CD4-positive, alpha-beta T cell treated with Interferon alpha-2 for 1 hour (primary cell): ENCODE measurements around the gene MCRS1.
"Not testable (repeated sequence)": the region's sequence is repeated elsewhere in the genome, so short reads cannot be mapped to it uniquely, and the experiment has no call there.

Source experiments
- DNase-seq, 2 donors: peaks; one replicate each; pipeline ENCODE4 v3.0.0-alpha.2; 2020 to 2022

The MCRS1 gene

GRCh38 chr12:49540229-49541139 is 27.5 kb downstream of the MCRS1 start:
- DNase-seq: no peak

DNA sequence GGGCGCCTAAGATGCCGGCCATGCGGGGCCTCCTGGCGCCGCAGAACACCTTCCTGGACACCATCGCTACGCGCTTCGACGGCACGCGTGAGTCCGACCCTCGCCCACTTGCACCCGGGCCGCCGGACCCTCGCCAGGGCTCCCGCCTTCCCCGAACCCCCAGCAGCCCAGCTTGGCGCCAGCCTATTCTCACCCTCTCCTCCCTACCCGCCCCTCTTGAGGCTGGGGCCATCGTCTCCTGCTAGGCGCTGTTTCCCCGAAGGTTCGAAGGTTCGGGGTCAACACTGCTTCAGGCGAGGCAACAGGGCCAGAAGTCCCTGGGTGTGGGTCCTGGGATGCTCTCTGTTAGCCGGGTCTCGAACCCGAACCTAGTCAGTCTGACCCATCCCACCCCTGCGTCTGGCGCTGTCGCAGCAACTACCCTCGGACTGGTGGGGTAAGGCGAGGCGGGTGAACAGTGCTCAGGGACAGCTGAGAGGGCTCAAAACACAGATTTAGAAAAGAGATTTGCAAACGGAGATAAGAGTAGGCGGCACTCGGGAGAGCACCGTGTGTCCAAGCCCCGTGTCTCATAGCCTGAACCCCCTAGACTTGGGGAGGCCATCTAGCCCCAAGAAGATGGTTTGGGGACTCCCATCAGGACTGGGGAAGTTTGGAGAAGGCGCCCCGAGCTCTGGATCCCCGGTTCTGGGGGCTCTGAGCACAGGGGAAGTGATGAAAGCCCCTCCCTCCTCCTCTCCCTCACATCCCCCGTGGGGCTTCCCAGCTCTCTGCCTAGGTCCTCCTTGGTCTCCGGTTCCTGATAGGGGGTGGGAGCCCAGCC is 28.3 kb downstream of the MCRS1 start:
- no peak for DNase-seq

GRCh38 chr12:49538510-49539403 is 29.2 kb downstream of the MCRS1 start, which contains the start of gene KCNH3:
Gene KCNH3 (plus strand): TSS chr12:49539030. CDS start chr12:49539417, 387 bp downstream.
- peak; percentile 92 to 93 for DNase-seq

DNA sequence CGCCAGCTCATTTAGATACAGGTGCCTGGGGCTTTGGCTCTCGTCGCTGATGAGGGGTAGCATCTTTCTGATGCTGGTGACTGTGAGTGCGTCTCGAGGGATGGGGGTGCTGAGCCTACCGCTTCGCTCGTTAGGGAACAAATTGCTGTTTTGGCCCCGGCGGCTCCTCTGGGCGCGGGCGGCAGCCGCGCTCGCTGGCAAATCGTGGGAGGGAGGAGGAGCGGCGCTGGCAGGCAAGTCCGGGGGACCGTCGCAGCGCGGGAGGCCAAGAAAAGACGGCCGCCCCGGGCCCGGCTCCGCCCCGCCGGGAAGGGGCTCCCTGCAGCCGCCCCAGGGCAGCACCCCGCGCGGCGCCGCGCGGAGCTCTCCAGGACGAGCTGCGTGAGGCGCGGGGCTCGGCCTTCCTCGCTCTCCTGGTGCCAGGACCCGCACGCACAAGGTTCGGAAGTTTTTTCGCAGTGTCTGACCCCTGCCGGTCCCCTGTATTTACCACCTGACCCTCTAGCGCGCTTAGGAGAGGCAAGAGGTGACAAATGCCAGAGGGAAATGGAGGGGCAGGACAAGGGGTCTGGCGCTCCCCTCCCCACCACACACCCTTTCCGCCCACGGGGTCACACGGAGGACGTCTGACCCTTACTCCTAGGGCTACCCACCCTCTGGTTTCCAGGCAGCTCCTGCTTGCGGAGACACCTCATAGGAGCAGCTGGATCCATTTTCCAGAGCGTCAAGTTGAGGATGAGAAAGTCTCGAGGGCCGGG is 30.0 kb downstream of the MCRS1 start:
- peak in 1 of 2 donors; percentile 31 for DNase-seq

DNA sequence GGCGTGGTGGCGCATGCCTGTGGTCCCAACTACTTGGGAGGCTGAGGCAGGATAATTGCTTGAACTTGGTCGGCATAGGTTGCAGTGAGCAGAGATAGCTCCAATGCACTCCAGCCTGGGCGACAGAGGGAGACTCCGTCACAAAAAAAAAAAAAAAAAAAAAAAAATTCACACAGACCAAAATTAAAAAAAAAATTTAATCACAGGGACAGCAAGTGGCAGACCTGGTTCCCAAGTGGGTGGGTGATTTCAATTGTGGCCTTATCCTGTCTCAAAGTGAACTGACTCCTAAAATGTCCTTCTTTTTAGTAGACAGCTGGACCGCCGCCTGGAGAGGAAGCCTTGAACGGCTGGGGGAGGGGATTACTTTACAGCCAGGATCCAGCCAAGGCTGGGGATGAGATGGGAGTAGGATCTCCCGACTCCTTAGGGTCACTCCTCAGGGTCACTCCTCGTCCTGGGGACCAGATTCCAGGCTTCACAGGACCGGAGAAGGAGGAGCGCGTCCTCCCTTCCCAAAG is 30.7 kb downstream of the MCRS1 start:
- DNase-seq: no peak

DNA sequence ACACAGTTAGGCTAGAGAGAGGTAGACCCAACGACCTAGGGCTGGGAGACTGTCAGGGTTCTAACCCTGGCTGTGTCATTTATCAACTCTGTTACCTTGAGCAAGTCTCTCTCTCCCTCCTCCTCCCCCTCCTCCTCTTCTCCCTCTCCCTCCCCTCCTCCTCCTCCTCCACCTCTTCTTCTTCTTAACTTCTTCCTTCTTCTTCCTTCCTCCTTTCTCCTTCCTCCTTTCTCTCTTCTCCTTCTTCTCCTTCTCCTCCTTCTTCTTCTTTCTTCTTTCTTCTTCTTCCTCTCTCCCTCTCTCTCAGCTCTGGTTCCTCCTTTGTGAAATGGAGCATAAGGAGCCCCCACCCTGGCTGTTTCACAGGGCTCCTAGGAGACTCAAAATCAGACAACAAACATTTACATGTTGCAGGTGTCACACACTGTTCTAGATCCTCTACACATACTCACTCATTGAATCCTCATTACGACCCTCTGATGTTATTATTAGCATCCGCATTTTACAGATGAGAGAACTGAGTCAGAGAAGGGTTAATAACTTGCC is 31.3 kb downstream of the MCRS1 start:
- DNase-seq: no peak

- DNase-seq: no peak
Measured at GRCh38 chr12:49535921-49536525, 31.9 kb downstream of the MCRS1 start.

DNA sequence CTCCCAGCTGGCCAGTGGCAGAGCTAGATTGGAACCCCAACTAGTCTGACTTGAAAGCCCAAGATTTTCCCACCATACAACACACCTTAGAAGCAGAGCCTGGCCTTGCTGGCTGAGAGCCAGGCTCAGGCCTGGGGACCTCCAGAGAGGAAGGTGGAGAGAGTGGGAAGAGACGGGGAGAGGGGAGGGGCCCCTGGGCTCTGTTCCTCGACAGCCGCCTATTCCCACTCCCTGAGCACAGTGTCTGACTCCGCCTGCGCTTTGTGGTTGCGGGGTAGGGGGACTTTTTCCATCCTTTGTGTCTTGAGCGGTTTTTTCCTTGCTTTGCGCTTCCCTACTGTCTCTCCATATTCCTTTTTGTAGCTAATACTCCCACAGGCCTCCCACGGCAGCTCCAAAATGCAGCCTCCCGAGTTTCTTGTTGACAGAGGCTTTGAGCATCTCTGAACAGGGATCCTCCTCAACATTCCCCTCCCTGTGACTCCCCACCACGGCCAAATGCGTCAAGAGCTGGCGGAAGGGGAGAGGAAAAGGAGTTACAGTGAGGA is 33.1 kb downstream of the MCRS1 start:
- no peak for DNase-seq

DNA sequence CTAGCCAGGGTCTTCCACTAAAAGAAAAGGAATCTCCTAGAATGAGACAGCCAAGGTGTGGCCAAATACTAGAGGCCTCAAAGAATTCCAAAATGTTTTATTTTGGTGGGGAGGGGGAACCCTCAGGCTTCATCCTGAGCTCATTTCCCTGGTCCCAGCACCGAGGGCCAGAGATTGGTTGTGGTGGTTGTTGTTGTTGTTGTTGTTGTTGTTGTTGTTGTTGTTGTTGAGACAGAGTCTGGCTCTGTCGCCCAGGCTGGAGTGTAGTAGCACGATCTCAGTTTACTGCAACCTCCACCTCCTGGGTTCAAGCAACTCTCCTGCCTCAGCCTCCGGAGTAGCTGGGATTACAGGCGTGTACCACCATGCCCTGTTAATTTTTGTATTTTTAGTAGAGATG is 33.8 kb downstream of the MCRS1 start:
- not testable (repeated sequence) for DNase-seq

DNA sequence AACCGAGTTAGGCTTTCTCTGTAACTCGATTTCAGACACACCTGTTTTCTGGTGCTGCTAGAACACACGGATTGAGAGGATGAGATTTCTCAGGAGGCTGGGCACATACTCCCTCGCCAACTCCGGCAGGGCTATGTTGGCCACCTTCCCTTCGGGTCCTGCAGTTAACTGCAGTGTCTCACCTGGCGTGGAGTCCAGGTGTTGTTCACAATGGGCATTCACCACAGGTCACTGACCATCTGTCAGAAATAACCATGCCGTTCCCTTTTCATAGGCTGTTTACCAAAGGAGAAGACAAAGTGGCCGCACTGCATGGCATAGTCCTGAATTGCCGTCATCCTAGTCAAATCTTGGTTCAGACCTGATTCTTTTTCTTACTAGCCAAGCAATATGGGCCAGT is 34.6 kb downstream of the MCRS1 start:
- DNase-seq: no peak

DNA sequence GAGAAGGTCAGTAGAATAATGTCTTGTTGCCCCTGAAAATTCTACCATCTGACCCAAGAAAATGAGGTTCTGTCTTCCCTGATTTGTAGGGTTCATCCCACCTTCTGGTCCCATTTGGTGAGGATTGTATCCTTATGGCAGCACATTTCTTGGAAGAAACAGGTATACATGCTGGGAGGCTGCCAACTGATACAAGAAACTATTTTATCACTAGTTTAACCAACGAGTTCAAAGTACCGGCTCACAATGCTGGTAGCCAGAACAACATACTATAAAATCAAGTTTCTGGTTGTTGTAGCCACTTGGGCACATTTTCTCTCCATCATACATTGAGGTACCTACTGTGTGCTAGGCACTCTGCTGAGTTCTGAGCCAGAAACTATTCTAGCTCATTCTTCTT is 36.2 kb downstream of the MCRS1 start:
- DNase-seq: no peak

DNA sequence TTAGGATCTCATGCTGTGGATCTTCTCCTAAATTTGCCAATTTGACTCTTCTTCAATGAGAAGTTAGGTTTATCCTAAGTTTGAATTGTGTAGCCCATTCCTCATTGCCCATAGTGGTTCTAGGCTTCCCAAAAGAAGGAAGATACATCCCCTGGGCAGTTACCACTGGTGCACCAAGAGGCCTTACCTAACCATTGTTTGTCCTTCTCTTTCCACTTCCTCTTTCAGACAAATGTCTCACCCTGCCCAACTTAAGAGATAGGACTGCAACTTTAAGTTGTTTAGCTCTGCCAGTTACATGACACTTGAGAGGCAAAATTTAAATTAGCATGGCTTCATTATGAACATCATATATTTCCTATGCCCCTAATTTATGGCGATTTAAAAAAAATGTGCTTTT is 38.5 kb downstream of the MCRS1 start:
- no peak for DNase-seq

GRCh38 chr12:49527361-49528130 is 40.4 kb downstream of the MCRS1 start:
- no peak for DNase-seq

DNA sequence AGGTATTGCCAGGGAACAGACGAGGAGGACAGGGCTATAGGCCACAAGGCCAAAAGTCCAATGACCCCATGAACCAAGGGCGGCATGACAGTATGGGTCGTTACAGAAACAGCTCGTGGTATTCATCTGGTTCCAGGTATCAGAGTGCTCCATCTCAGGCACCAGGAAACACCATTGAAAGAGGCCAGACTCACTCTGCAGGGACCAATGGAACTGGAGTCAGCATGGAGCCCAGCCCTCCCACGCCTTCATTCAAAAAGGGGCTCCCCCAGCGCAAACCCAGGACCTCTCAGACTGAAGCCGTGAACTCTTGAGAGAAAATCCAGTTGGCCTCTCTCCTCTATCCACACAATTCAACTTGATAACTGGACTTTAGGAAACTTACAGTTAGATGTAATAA is 42.0 kb downstream of the MCRS1 start:
- DNase-seq: no peak

GRCh38 chr12:49524660-49525324 is 43.1 kb downstream of the MCRS1 start:
- no peak for DNase-seq

GRCh38 chr12:49521389-49521788 is 46.6 kb downstream of the MCRS1 start:
- DNase-seq: no peak

DNA sequence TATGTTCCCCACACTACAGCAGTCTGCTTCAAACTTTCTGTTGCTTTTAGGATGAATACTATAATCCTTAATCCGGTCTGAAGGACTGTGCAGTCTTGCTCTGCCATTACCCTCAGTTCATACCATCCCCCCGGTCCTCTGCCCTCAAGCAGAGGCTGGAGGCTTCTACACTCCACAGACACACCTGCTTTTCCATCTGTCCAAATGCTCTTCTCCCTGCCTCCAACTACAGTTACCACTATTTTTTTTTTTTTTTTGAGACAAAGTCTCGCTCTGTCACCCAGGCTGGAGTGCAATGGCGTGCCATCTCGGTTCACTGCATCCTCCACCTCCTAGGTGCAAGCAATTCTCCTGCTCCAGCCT is 48.4 kb downstream of the MCRS1 start:
- DNase-seq: no peak

GRCh38 chr12:49518914-49519573 is 48.9 kb downstream of the MCRS1 start:
- no peak for DNase-seq

DNA sequence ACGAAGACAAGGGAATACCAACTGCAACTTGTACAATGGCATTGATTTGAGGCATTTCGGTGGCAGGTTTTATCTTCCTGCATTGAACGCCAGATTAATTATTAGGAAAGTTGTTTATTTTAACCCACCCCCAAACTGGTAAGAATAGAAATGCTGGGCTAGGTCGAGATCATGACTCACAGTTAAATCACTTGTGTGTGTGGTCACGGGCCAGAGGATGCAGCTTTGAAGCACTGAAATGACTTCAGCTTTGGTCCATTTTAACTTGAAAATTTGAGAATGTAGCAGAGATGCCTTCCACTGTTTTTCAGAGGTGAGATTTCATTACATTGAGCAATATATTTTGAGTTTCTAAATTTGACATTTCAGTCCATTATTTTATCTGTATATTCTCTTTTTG is 52.7 kb downstream of the MCRS1 start:
- DNase-seq: no peak
